Transverse colon (tissue), 4 donors: ENCODE data around the gene NUTM2E.
"Not testable (repeated sequence)": the region's sequence is repeated elsewhere in the genome, so short reads cannot be mapped to it uniquely, and the experiment has no call there.

Experiments
- EP300 ChIP-seq: sonication (generic); formaldehyde crosslinking; IDR thresholded peaks from one replicate; pipeline ENCODE4 v1.6.1; 2017; ENCODE audit warnings: antibody characterized with exemption, low read depth
- POLR2A ChIP-seq: fragments of 450-650 bp; IDR thresholded peaks from one replicate; pipeline ENCODE4 v1.6.1; 2016; ENCODE audit warnings: antibody characterized with exemption, mild to moderate bottlenecking, moderate library complexity
- POLR2AphosphoS5 ChIP-seq, 3 donors: sonication (generic); formaldehyde crosslinking; IDR thresholded peaks; one replicate each; pipeline ENCODE4 v1.6.1; 2016; ENCODE audit warnings: antibody characterized with exemption in 3 of 3
- TF ChIP-seq, protein P1 (sequence below), 5 experiments: fragments of 200-600 bp in 3 of 5; fragments of 450-650 bp in 2 of 5; sonication (generic) in 3 of 5; IDR thresholded peaks; 1 replicate in 2 of 5; 2 replicates in 3 of 5; pipeline ENCODE4 v1.5.1; 2016 to 2017; ENCODE audit warnings: antibody characterized with exemption in 5 of 5, inconsistent platforms in 3 of 5, mild to moderate bottlenecking in 2 of 5, moderate library complexity in 1 of 5

DNA sequence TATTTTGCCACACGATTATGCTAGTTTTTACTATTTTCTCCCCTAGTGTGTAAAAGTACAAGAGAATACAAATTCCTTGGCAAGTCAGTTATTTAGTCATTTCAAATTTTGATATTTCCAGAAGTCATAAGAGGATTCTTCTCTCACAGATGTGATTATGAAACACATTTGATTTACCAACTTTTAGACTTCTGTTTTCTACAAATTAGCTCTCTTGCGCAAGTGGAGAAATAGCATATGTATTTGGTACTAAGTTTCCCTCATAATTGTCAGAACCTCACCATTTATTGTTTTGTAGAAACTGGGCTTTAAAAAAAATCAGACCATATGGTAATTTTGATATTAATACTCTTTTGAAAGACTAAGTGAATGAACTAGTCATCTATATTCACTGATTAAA is 9.4 kb downstream of the NUTM2E start:
- TF ChIP-seq, protein P1, sequence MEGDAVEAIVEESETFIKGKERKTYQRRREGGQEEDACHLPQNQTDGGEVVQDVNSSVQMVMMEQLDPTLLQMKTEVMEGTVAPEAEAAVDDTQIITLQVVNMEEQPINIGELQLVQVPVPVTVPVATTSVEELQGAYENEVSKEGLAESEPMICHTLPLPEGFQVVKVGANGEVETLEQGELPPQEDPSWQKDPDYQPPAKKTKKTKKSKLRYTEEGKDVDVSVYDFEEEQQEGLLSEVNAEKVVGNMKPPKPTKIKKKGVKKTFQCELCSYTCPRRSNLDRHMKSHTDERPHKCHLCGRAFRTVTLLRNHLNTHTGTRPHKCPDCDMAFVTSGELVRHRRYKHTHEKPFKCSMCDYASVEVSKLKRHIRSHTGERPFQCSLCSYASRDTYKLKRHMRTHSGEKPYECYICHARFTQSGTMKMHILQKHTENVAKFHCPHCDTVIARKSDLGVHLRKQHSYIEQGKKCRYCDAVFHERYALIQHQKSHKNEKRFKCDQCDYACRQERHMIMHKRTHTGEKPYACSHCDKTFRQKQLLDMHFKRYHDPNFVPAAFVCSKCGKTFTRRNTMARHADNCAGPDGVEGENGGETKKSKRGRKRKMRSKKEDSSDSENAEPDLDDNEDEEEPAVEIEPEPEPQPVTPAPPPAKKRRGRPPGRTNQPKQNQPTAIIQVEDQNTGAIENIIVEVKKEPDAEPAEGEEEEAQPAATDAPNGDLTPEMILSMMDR (IDR thresholded peaks at IDR 0.05), result not testable (repeated sequence)
- TF ChIP-seq POLR2A; POLR2AphosphoS5 (IDR thresholded peaks at IDR 0.05); EP300: not testable (repeated sequence)
